HepG2 (cell line): ENCODE results near the gene ATPAF2. TPM values are rescaled to one million over a fixed set of nuclear protein-coding genes. Genes with fewer than 3 reads are reported as not detected.

ENCODE experiments used
- JUND ChIP-seq: sonication (generic); formaldehyde crosslinking; IDR thresholded peaks from 2 replicates; pipeline ENCODE4 v1.8.0; 2022; ENCODE audit warnings: mild to moderate bottlenecking, missing genetic modification reagents
- NFE2 ChIP-seq: sonication (generic); formaldehyde crosslinking; IDR thresholded peaks from 2 replicates; pipeline ENCODE4 v1.4.0; 2020; ENCODE audit warnings: missing genetic modification reagents
- NFIB ChIP-seq: sonication (generic); formaldehyde crosslinking; IDR thresholded peaks from 2 replicates; pipeline ENCODE4 v1.9.0; 2021; ENCODE audit warnings: missing genetic modification reagents, mild to moderate bottlenecking, borderline replicate concordance
- NFYB ChIP-seq: sonication (generic); formaldehyde crosslinking; IDR thresholded peaks from 2 replicates; pipeline ENCODE4 v1.4.0; 2020; ENCODE audit warnings: missing genetic modification reagents
- SP5 ChIP-seq: IDR thresholded peaks from 2 replicates; pipeline ENCODE4 v1.6.1; 2016; ENCODE audit warnings: low read depth, borderline replicate concordance
- TOE1 ChIP-seq: sonication (generic); formaldehyde crosslinking; IDR thresholded peaks from 2 replicates; pipeline ENCODE4 v1.4.0; 2020; ENCODE audit warnings: mild to moderate bottlenecking, missing genetic modification reagents
- ZNF570 ChIP-seq: sonication (generic); formaldehyde crosslinking; IDR thresholded peaks from 2 replicates; pipeline ENCODE4 v1.4.0; 2020; ENCODE audit warnings: mild to moderate bottlenecking, missing genetic modification reagents, borderline replicate concordance
- ZNF577 ChIP-seq: sonication (generic); formaldehyde crosslinking; IDR thresholded peaks from 2 replicates; pipeline ENCODE4 v1.4.0; 2020; ENCODE audit warnings: mild to moderate bottlenecking, low read depth, missing genetic modification reagents, borderline replicate concordance
- polyA plus RNA-seq, 8 experiments: library from polyadenylated mRNA; depleted of rRNA in 3 of 8; stranded (reverse) in 7 of 8; unstranded in 1 of 8; fragments of >200 nt; fragmentation: Illumina TruSeq in 4 of 8; extraction: Trizol in 4 of 8; gene quantifications; 2 replicates each; pipeline versions ENCODE4 v1.2.1 to v1.2.3, GENCODE V29; 2011 to 2016; ENCODE audit warnings: low read depth in 4 of 8, missing spikeins in 1 of 8, mixed read lengths in 1 of 8; ENCODE audit not compliant: insufficient read depth in 1 of 8
- total RNA-seq, 5 experiments: library from RNA; depleted of rRNA; stranded (reverse); fragments of >200 nt; fragmentation: Illumina TruSeq; extraction: Trizol; gene quantifications; 2 replicates each; pipeline ENCODE4 v1.2.3, GENCODE V29; 2016; ENCODE audit warnings: low read depth in 1 of 5
- TF ChIP-seq, protein P1 (sequence below): sonication (generic); formaldehyde crosslinking; IDR thresholded peaks from 2 replicates; pipeline ENCODE4 v1.5.0; 2020; ENCODE audit warnings: mild to moderate bottlenecking, missing genetic modification reagents, borderline replicate concordance
- TF ChIP-seq, protein P2 (sequence below), 2 experiments: sonication (generic) in 1 of 2; formaldehyde crosslinking in 1 of 2; IDR thresholded peaks; 2 replicates each; pipeline versions ENCODE4 v1.4.0 to v1.6.1; 2018 to 2020; ENCODE audit warnings: missing genetic modification reagents in 2 of 2, borderline replicate concordance in 1 of 2, low read depth in 1 of 2, mild to moderate bottlenecking in 1 of 2, missing biosample characterization in 1 of 2
- TF ChIP-seq, protein P3 (sequence below): sonication (generic); formaldehyde crosslinking; IDR thresholded peaks from 2 replicates; pipeline ENCODE4 v1.4.0; 2020; ENCODE audit warnings: missing genetic modification reagents, borderline replicate concordance
- TF ChIP-seq, protein P4 (sequence below): IDR thresholded peaks from 2 replicates; pipeline ENCODE4 v1.6.1; 2016; ENCODE audit warnings: low read depth, borderline replicate concordance
- TF ChIP-seq, protein P5 (sequence below): sonication (generic); formaldehyde crosslinking; IDR thresholded peaks from 2 replicates; pipeline ENCODE4 v1.5.0; 2020; ENCODE audit warnings: missing genetic modification reagents
- TF ChIP-seq, protein P6 (sequence below): sonication (generic); formaldehyde crosslinking; IDR thresholded peaks from 2 replicates; pipeline ENCODE4 v1.4.0; 2020; ENCODE audit warnings: missing genetic modification reagents, low read depth, mild to moderate bottlenecking, borderline replicate concordance

Gene ATPAF2
- total and polyA plus RNA-seq, 2 of the 13 experiments (the other 11 are each of a cell fraction or from before 2014, with no cell fraction given): 15.0 to 16.5 TPM

DNA sequence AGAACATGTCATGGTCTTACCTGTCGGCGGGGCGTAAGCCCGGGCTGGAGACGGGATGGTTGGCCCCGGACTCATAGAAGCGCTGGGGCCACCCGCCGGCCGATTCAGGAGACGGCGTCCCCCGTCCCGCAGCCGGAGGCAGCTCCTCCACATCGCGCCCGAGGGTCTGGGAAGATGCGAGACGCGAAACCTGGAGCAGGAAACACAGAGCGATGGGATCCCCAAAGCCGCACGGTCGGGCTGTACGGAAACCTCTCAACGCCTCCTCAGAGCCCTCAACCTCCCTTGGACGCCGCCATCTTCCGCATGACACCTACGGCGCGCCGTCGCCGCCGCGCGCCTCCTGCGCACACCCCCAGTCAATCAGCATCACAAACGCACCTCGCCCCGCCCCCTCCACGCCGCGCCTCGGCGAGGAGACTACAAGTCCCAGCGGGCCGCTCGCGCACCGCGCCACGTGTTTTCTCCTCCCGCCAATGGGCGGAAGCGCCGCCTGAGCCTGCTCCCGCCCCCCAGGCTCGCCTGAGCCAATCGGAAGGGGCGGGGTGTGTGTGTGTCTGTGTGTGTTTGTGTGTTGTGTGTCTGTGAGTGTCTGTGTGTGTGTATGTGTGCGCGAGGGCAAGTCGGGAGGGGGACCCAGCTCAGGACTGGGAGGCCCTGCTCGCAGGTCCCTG, at the start of gene ATPAF2, which contains the start of gene GID4 (continued):
- TF ChIP-seq, protein P1, sequence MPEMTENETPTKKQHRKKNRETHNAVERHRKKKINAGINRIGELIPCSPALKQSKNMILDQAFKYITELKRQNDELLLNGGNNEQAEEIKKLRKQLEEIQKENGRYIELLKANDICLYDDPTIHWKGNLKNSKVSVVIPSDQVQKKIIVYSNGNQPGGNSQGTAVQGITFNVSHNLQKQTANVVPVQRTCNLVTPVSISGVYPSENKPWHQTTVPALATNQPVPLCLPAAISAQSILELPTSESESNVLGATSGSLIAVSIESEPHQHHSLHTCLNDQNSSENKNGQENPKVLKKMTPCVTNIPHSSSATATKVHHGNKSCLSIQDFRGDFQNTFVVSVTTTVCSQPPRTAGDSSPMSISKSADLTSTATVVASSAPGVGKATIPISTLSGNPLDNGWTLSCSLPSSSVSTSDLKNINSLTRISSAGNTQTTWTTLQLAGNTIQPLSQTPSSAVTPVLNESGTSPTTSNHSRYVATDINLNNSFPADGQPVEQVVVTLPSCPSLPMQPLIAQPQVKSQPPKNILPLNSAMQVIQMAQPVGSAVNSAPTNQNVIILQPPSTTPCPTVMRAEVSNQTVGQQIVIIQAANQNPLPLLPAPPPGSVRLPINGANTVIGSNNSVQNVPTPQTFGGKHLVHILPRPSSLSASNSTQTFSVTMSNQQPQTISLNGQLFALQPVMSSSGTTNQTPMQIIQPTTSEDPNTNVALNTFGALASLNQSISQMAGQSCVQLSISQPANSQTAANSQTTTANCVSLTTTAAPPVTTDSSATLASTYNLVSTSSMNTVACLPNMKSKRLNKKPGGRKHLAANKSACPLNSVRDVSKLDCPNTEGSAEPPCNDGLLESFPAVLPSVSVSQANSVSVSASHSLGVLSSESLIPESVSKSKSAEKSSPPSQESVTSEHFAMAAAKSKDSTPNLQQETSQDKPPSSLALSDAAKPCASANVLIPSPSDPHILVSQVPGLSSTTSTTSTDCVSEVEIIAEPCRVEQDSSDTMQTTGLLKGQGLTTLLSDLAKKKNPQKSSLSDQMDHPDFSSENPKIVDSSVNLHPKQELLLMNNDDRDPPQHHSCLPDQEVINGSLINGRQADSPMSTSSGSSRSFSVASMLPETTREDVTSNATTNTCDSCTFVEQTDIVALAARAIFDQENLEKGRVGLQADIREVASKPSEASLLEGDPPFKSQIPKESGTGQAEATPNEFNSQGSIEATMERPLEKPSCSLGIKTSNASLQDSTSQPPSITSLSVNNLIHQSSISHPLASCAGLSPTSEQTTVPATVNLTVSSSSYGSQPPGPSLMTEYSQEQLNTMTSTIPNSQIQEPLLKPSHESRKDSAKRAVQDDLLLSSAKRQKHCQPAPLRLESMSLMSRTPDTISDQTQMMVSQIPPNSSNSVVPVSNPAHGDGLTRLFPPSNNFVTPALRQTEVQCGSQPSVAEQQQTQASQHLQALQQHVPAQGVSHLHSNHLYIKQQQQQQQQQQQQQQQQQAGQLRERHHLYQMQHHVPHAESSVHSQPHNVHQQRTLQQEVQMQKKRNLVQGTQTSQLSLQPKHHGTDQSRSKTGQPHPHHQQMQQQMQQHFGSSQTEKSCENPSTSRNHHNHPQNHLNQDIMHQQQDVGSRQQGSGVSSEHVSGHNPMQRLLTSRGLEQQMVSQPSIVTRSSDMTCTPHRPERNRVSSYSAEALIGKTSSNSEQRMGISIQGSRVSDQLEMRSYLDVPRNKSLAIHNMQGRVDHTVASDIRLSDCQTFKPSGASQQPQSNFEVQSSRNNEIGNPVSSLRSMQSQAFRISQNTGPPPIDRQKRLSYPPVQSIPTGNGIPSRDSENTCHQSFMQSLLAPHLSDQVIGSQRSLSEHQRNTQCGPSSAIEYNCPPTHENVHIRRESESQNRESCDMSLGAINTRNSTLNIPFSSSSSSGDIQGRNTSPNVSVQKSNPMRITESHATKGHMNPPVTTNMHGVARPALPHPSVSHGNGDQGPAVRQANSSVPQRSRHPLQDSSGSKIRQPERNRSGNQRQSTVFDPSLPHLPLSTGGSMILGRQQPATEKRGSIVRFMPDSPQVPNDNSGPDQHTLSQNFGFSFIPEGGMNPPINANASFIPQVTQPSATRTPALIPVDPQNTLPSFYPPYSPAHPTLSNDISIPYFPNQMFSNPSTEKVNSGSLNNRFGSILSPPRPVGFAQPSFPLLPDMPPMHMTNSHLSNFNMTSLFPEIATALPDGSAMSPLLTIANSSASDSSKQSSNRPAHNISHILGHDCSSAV (CRISPR knock-in tag): no peak
- TF ChIP-seq JUND (CRISPR knock-in tag) (no peak), TOE1 (CRISPR knock-in tag) (no peak), ZNF570 (CRISPR knock-in tag) (no peak), NFIB (no peak), ZNF577 (CRISPR knock-in tag) (no peak), NFE2 (no peak), SP5 (CRISPR knock-in tag) (peak; percentile 84; the same call in 1 of the 2 replicates), NFYB (peak; percentile 99)
- TF ChIP-seq, protein P2, sequence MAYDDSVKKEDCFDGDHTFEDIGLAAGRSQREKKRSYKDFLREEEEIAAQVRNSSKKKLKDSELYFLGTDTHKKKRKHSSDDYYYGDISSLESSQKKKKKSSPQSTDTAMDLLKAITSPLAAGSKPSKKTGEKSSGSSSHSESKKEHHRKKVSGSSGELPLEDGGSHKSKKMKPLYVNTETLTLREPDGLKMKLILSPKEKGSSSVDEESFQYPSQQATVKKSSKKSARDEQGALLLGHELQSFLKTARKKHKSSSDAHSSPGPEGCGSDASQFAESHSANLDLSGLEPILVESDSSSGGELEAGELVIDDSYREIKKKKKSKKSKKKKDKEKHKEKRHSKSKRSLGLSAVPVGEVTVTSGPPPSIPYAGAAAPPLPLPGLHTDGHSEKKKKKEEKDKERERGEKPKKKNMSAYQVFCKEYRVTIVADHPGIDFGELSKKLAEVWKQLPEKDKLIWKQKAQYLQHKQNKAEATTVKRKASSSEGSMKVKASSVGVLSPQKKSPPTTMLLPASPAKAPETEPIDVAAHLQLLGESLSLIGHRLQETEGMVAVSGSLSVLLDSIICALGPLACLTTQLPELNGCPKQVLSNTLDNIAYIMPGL (CRISPR knock-in tag; IDR thresholded peaks at IDR 0.05; ENCODE audit: borderline replicate concordance in 1 of 2, low read depth in 1 of 2): peak; percentile 47 to 55; a peak in 2 of 4 replicates
- TF ChIP-seq, protein P3, sequence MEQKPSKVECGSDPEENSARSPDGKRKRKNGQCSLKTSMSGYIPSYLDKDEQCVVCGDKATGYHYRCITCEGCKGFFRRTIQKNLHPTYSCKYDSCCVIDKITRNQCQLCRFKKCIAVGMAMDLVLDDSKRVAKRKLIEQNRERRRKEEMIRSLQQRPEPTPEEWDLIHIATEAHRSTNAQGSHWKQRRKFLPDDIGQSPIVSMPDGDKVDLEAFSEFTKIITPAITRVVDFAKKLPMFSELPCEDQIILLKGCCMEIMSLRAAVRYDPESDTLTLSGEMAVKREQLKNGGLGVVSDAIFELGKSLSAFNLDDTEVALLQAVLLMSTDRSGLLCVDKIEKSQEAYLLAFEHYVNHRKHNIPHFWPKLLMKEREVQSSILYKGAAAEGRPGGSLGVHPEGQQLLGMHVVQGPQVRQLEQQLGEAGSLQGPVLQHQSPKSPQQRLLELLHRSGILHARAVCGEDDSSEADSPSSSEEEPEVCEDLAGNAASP (CRISPR knock-in tag): peak; percentile 64; the same call in 1 of the 2 replicates
- TF ChIP-seq, protein P4, sequence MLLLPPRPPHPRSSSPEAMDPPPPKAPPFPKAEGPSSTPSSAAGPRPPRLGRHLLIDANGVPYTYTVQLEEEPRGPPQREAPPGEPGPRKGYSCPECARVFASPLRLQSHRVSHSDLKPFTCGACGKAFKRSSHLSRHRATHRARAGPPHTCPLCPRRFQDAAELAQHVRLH (CRISPR knock-in tag): peak; percentile 46; the same call in 1 of the 2 replicates
- TF ChIP-seq, protein P5, sequence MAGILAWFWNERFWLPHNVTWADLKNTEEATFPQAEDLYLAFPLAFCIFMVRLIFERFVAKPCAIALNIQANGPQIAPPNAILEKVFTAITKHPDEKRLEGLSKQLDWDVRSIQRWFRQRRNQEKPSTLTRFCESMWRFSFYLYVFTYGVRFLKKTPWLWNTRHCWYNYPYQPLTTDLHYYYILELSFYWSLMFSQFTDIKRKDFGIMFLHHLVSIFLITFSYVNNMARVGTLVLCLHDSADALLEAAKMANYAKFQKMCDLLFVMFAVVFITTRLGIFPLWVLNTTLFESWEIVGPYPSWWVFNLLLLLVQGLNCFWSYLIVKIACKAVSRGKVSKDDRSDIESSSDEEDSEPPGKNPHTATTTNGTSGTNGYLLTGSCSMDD (CRISPR knock-in tag): no peak
- TF ChIP-seq, protein P6, sequence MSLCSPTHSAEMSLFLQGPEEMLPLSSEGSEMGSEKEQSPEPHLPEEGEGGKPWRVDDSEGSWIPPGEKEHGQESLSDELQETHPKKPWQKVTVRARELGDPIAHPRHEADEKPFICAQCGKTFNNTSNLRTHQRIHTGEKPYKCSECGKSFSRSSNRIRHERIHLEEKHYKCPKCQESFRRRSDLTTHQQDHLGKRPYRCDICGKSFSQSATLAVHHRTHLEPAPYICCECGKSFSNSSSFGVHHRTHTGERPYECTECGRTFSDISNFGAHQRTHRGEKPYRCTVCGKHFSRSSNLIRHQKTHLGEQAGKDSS (CRISPR knock-in tag): peak; percentile 68; the same call in 1 of the 2 replicates
